ENCODE results near the gene OSBPL3.

- TF ChIP-seq EZH2 (IDR thresholded peaks at IDR 0.05; ENCODE audit: insufficient read depth, poor library complexity, severe bottlenecking) (no peak), EZH2phosphoT487 (IDR thresholded peaks at IDR 0.05; ENCODE audit: insufficient read depth, low read depth) (no peak)
Observed at GRCh38 chr7:24917510-24918239, 62.3 kb downstream of the OSBPL3 start.

Measured in GM23248 (cell line).